Measurements from ENCODE around the gene DDX23.

Gene DDX23

DNA sequence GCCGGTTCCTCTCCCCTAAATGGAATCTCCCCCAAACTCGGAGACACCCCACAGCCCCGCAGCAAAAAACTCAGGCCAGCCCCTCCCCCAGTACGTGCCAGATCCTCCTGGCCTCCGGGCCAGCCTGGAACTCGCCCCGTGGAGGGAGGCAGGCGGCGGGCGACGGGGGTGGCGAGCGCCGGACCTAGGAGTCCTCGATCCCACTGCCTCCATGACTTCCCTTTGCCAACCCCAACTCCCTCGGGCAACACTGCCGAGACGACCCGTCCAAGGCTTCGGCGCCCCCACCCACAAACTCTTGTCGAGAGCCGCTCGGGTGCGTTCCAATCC lies 63.5 kb downstream of the DDX23 start:
- no peak for TF ChIP-seq MYC (IDR thresholded peaks at IDR 0.05; ENCODE audit: low read depth, low read length)
- TF ChIP-seq, protein P1, sequence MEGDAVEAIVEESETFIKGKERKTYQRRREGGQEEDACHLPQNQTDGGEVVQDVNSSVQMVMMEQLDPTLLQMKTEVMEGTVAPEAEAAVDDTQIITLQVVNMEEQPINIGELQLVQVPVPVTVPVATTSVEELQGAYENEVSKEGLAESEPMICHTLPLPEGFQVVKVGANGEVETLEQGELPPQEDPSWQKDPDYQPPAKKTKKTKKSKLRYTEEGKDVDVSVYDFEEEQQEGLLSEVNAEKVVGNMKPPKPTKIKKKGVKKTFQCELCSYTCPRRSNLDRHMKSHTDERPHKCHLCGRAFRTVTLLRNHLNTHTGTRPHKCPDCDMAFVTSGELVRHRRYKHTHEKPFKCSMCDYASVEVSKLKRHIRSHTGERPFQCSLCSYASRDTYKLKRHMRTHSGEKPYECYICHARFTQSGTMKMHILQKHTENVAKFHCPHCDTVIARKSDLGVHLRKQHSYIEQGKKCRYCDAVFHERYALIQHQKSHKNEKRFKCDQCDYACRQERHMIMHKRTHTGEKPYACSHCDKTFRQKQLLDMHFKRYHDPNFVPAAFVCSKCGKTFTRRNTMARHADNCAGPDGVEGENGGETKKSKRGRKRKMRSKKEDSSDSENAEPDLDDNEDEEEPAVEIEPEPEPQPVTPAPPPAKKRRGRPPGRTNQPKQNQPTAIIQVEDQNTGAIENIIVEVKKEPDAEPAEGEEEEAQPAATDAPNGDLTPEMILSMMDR (IDR thresholded peaks at IDR 0.05; ENCODE audit: low read depth, low read length) = no peak
- H3K4me3 ChIP-seq (ENCODE audit: low read depth, low read length) = no peak overlapping the region
- DNase-seq (ENCODE audit: low read depth) = no peak

GRCh38 chr12:48787791-48788523 lies 64.0 kb downstream of the DDX23 start:
- DNase-seq (ENCODE audit: low read depth) = no peak
- TF ChIP-seq, protein P1 (IDR thresholded peaks at IDR 0.05; ENCODE audit: low read depth, low read length) = no peak
- TF ChIP-seq MAX (IDR thresholded peaks at IDR 0.05; ENCODE audit: low read depth, low read length) (no peak), MYC (IDR thresholded peaks at IDR 0.05; ENCODE audit: low read depth, low read length) (no peak), POLR2A (IDR thresholded peaks at IDR 0.05; ENCODE audit: extremely low read depth, insufficient read length) (no peak)
- H3K4me3 ChIP-seq (ENCODE audit: low read depth, low read length) = no peak overlapping the region

DNA sequence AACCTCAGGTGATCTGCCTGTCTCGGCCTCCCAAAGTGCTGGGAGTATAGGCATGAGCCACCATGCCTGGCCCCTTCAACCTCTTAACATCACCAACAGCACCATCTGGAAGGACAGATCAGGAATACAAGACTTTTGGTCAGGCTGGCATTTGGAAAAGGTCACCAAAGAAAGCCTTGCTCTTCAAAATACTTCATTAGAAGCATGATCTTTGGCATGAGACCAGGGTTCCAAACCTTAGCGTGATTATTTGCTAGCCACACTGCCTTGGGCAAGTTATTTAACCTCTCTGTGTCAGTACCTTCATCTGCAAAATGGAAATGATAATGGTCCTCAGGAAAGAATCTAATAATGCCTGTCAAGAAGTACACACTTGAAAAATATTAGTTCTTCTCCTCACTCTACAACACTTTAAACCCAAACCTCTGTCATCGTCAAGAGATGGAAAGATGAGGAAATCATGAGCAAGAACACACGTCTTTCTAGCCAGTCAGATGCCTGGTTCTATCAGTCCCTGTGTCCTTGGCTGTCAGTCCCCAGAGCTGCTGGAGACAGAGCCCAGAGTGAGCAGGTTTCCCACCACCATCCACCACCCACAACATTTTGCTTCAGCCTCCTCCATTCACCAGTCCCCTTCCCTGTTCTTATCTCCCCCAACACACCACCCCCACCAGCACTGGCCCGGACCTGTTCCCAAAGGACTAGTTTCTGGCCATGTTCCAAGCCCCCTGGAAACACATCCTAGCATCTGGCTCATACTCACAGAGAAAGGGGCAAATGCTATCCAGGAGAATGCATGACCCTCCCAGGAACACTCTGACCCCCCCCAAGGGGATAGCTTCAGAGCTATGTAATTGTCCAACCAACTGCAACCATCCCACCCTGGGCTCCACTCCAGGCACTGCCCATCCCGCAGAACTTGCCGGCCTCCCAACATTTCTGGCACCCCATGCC lies 65.1 kb downstream of the DDX23 start:
- no peak for DNase-seq (ENCODE audit: low read depth)
- H3K4me3 ChIP-seq (ENCODE audit: low read depth, low read length) = no peak overlapping the region
- TF ChIP-seq POLR2A (IDR thresholded peaks at IDR 0.05; ENCODE audit: extremely low read depth, insufficient read length) (no peak), MYC (IDR thresholded peaks at IDR 0.05; ENCODE audit: low read depth, low read length) (no peak), MAX (IDR thresholded peaks at IDR 0.05; ENCODE audit: low read depth, low read length) (no peak)
- TF ChIP-seq, protein P1 (IDR thresholded peaks at IDR 0.05; ENCODE audit: low read depth, low read length) = no peak

GRCh38 chr12:48783432-48783831 lies 68.5 kb downstream of the DDX23 start:
- TF ChIP-seq MYC (IDR thresholded peaks at IDR 0.05; ENCODE audit: low read depth, low read length) = no peak
- TF ChIP-seq MAX (IDR thresholded peaks at IDR 0.05; ENCODE audit: low read depth, low read length) = no peak
- TF ChIP-seq POLR2A (IDR thresholded peaks at IDR 0.05; ENCODE audit: extremely low read depth, insufficient read length) = no peak
- TF ChIP-seq, protein P1 (IDR thresholded peaks at IDR 0.05; ENCODE audit: low read depth, low read length) = no peak
- DNase-seq (ENCODE audit: low read depth) = no peak
- no peak overlapping the region for H3K4me3 ChIP-seq (ENCODE audit: low read depth, low read length)

DNA sequence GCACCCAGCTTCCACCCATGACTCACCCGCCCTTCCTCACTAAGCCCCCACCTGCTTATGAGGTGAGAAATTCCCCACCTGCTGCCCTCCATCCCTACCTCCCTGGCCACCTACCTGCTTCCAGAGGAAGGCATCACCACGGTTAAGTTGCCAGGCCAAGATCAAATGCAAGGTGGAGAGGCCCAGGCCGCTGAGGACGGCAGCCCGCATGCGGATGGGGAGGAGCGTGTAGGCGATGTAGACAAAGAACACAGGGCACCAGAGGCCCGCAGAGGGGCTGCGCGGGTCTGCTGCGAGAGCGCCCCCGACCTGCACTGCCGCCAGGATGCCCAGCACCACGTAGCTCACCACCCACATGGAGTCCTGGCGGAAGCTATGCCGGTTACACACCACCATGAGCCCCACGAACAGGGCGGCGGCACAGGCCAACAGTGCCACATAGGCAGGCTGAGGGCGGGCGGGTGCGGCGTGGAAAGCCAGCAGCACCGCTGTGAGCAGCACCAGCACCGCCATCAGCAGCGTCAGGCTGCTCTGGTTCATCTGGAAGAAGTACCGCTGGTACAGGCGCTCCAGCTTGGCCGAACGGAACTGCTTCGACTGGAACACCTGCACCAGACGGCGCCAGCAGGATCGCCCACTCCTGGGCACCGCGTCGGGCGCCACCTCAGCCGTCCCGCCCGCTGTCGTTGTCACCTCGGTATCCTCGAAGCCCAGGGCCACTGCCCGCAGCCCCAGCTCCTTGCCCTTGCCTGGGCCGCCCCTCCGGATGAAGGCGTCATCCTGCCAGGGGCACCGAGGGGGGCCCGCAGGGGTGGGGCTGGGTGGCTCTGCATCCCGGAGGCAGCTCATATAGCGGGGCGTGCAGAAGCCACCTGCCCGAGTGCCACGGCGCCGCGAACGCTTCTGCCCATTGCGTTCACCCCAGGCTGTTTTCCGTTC lies 69.2 kb downstream of the DDX23 start:
- TF ChIP-seq MYC (IDR thresholded peaks at IDR 0.05; ENCODE audit: low read depth, low read length) = no peak
- H3K4me3 ChIP-seq (ENCODE audit: low read depth, low read length) = no peak overlapping the region
- DNase-seq (ENCODE audit: low read depth) = no peak

Data from NB4 (cell line).